COLO829 (cell line): ENCODE results near the gene RNASE8.
"Not testable (repeated sequence)": the region's sequence is repeated elsewhere in the genome, so short reads cannot be mapped to it uniquely, and the experiment has no call there.

ENCODE experiments used
- DNase-seq: peaks from one replicate; pipeline ENCODE4 v3.0.0; 2012; ENCODE audit warnings: low spot score

RNASE8 gene

GRCh38 chr14:21030531-21030930, 27.1 kb upstream of the RNASE8 start:
- no peak for DNase-seq

GRCh38 chr14:21032326-21033132, 25.1 kb upstream of the RNASE8 start:
- no peak for DNase-seq

GRCh38 chr14:21033133-21033698, 24.4 kb upstream of the RNASE8 start:
- no peak for DNase-seq

GRCh38 chr14:21034707-21035106, 22.9 kb upstream of the RNASE8 start, which contains the start of gene RNASE13:
Gene RNASE13 (minus strand): TSS chr14:21034807. CDS start chr14:21034288, 519 bp downstream.
- DNase-seq = no peak

GRCh38 chr14:21036751-21037150, 20.9 kb upstream of the RNASE8 start:
- no peak for DNase-seq

- DNase-seq = no peak
These were observed 20.5 kb upstream of the RNASE8 start for GRCh38 chr14:21037156-21037555.

- peak; percentile 57 for DNase-seq
These were observed 18.9 kb upstream of the RNASE8 start for GRCh38 chr14:21038441-21039422.

- peak; percentile 86 for DNase-seq
These were observed 17.8 kb upstream of the RNASE8 start for GRCh38 chr14:21039585-21040369.

GRCh38 chr14:21040370-21040925, 17.2 kb upstream of the RNASE8 start:
- no peak for DNase-seq

GRCh38 chr14:21040941-21041340, 16.7 kb upstream of the RNASE8 start:
- not testable (repeated sequence) for DNase-seq

- peak; percentile 81 for DNase-seq
These were observed 15.8 kb upstream of the RNASE8 start, which contains the start of gene RNASE7 for GRCh38 chr14:21041676-21042433. Gene RNASE7 (plus strand): TSS chr14:21042362. CDS start chr14:21042993, 631 bp downstream.

GRCh38 chr14:21042918-21043317, 14.7 kb upstream of the RNASE8 start:
- no peak for DNase-seq

GRCh38 chr14:21043387-21043973, 14.1 kb upstream of the RNASE8 start:
- no peak for DNase-seq

GRCh38 chr14:21043974-21044618, 13.5 kb upstream of the RNASE8 start:
- DNase-seq = no peak

GRCh38 chr14:21047378-21047781, 10.2 kb upstream of the RNASE8 start:
- no peak for DNase-seq

- DNase-seq = no peak
These were observed 9.0 kb upstream of the RNASE8 start for GRCh38 chr14:21048638-21049037.

GRCh38 chr14:21049271-21049673, 8.3 kb upstream of the RNASE8 start:
- no peak for DNase-seq

- no peak for DNase-seq
These were observed 7.0 kb upstream of the RNASE8 start for GRCh38 chr14:21050597-21050996.
